ENCODE results near the gene EPG5.

Gene EPG5

GRCh38 chr18:45910405-45911023 lies 56.6 kb downstream of the EPG5 start:
- Histone ChIP-seq H3K4me3 (ENCODE audit: low read length) (no peak overlapping the region), H3K4me2 (ENCODE audit: low read length) (no peak overlapping the region), H3K4me1 (ENCODE audit: control insufficient read depth, insufficient read depth, low read length) (no peaks in the 10 kb centered on the region), H3K36me3 (ENCODE audit: insufficient read depth, low read length) (peaks cover 86% of the 10 kb centered on the region), H3K27me3 (ENCODE audit: control insufficient read depth, insufficient read depth, low read length) (no peaks in the 10 kb centered on the region), H3K9me3 (replicated peaks; ENCODE audit: low read length) (no peaks in the 10 kb centered on the region), H3K9ac (ENCODE audit: low read depth, low read length) (no peak overlapping the region)

DNA sequence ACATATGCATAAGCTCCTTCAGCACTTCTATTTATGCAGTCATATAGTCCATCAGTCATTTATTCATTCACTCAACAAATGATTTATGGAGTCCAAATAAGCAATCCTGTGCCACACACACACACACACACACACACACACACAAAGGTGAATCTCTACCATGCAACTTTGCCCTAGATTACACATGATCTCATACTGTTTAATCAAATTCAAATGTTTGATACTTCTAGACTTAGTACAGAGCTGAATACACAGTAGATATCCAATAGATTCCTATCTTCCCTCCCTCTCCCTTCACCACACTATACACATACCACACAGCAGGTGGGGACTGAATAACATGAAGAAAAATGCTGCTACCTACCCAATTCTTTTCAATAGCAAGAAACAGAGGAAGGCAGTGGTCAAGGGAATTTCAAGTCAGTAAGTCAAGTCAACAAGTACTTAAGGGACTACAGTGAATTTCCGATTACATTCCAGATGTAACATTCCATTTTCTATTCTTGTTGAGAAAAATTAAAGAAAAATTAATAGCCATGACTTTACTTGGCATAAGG lies 65.4 kb downstream of the EPG5 start:
- H3K9ac ChIP-seq (ENCODE audit: low read depth, low read length): no peak overlapping the region
- no peak overlapping the region for H3K4me2 ChIP-seq (ENCODE audit: low read length)
- no peaks in the 10 kb centered on the region for H3K9me3 ChIP-seq (replicated peaks; ENCODE audit: low read length)
- H3K36me3 ChIP-seq (ENCODE audit: insufficient read depth, low read length): peaks cover 94% of the 10 kb centered on the region
- no peaks in the 10 kb centered on the region for H3K4me1 ChIP-seq (ENCODE audit: control insufficient read depth, insufficient read depth, low read length)
- H3K4me3 ChIP-seq (ENCODE audit: low read length): no peak overlapping the region
- H3K27me3 ChIP-seq (ENCODE audit: control insufficient read depth, insufficient read depth, low read length): no peaks in the 10 kb centered on the region

GRCh38 chr18:45900623-45901022 lies 66.5 kb downstream of the EPG5 start:
- Histone ChIP-seq H3K9me3 (replicated peaks; ENCODE audit: low read length) (no peaks in the 10 kb centered on the region), H3K4me2 (ENCODE audit: low read length) (no peak overlapping the region), H3K27me3 (ENCODE audit: control insufficient read depth, insufficient read depth, low read length) (no peaks in the 10 kb centered on the region), H3K4me1 (ENCODE audit: control insufficient read depth, insufficient read depth, low read length) (no peaks in the 10 kb centered on the region), H3K36me3 (ENCODE audit: insufficient read depth, low read length) (peaks cover 93% of the 10 kb centered on the region), H3K9ac (ENCODE audit: low read depth, low read length) (no peak overlapping the region), H3K4me3 (ENCODE audit: low read length) (no peak overlapping the region)

- Histone ChIP-seq H3K4me3 (ENCODE audit: low read length) (no peak overlapping the region), H3K9me3 (replicated peaks; ENCODE audit: low read length) (no peaks in the 10 kb centered on the region), H3K9ac (ENCODE audit: low read depth, low read length) (no peak overlapping the region), H3K4me1 (ENCODE audit: control insufficient read depth, insufficient read depth, low read length) (no peaks in the 10 kb centered on the region), H3K36me3 (ENCODE audit: insufficient read depth, low read length) (peaks cover 88% of the 10 kb centered on the region), H3K4me2 (ENCODE audit: low read length) (no peak overlapping the region), H3K27me3 (ENCODE audit: control insufficient read depth, insufficient read depth, low read length) (no peaks in the 10 kb centered on the region)
Measured at GRCh38 chr18:45896991-45897390, 70.1 kb downstream of the EPG5 start.

- Histone ChIP-seq H3K4me1 (ENCODE audit: control insufficient read depth, insufficient read depth, low read length) (no peaks in the 10 kb centered on the region), H3K27me3 (ENCODE audit: control insufficient read depth, insufficient read depth, low read length) (no peaks in the 10 kb centered on the region), H3K4me3 (ENCODE audit: low read length) (no peak overlapping the region), H3K36me3 (ENCODE audit: insufficient read depth, low read length) (peaks cover 86% of the 10 kb centered on the region), H3K4me2 (ENCODE audit: low read length) (no peak overlapping the region), H3K9me3 (replicated peaks; ENCODE audit: low read length) (no peaks in the 10 kb centered on the region), H3K9ac (ENCODE audit: low read depth, low read length) (no peak overlapping the region)
Measured at GRCh38 chr18:45896452-45896851, 70.7 kb downstream of the EPG5 start.

- H3K9me3 ChIP-seq (replicated peaks; ENCODE audit: low read length): no peaks in the 10 kb centered on the region
- H3K4me3 ChIP-seq (ENCODE audit: low read length): no peak overlapping the region
- no peaks in the 10 kb centered on the region for H3K4me1 ChIP-seq (ENCODE audit: control insufficient read depth, insufficient read depth, low read length)
- no peaks in the 10 kb centered on the region for H3K27me3 ChIP-seq (ENCODE audit: control insufficient read depth, insufficient read depth, low read length)
- peaks cover 81% of the 10 kb centered on the region for H3K36me3 ChIP-seq (ENCODE audit: insufficient read depth, low read length)
- no peak overlapping the region for H3K9ac ChIP-seq (ENCODE audit: low read depth, low read length)
- H3K4me2 ChIP-seq (ENCODE audit: low read length): no peak overlapping the region
Measured at GRCh38 chr18:45895339-45895738, 71.8 kb downstream of the EPG5 start.

DNA sequence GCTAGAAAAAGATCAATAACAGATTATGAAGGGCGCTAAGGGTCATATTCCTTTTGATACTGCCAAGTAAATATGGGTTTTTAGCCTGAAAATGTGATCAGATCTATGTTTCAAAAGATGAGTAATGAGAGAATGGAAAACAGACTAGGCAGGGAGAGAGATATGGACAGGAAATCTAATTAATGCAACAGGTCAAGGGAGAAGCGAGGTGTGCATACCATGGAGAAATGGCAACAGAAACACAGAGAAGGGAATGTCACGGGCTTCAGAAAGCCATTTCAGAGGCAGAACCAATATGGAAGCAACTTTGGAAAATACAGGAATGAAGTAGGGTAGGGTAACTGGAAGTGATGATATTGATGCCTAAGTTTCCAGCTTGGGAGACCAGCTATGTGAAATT lies 72.3 kb downstream of the EPG5 start:
- no peak overlapping the region for H3K4me2 ChIP-seq (ENCODE audit: low read length)
- no peak overlapping the region for H3K9ac ChIP-seq (ENCODE audit: low read depth, low read length)
- H3K9me3 ChIP-seq (replicated peaks; ENCODE audit: low read length): no peaks in the 10 kb centered on the region
- H3K4me3 ChIP-seq (ENCODE audit: low read length): no peak overlapping the region
- H3K4me1 ChIP-seq (ENCODE audit: control insufficient read depth, insufficient read depth, low read length): no peaks in the 10 kb centered on the region
- no peaks in the 10 kb centered on the region for H3K27me3 ChIP-seq (ENCODE audit: control insufficient read depth, insufficient read depth, low read length)
- peaks cover 81% of the 10 kb centered on the region for H3K36me3 ChIP-seq (ENCODE audit: insufficient read depth, low read length)

- H3K4me3 ChIP-seq (ENCODE audit: low read length): no peak overlapping the region
- H3K36me3 ChIP-seq (ENCODE audit: insufficient read depth, low read length): peaks cover 75% of the 10 kb centered on the region
- no peak overlapping the region for H3K4me2 ChIP-seq (ENCODE audit: low read length)
- H3K9ac ChIP-seq (ENCODE audit: low read depth, low read length): no peak overlapping the region
- no peaks in the 10 kb centered on the region for H3K27me3 ChIP-seq (ENCODE audit: control insufficient read depth, insufficient read depth, low read length)
- H3K9me3 ChIP-seq (replicated peaks; ENCODE audit: low read length): no peaks in the 10 kb centered on the region
- no peaks in the 10 kb centered on the region for H3K4me1 ChIP-seq (ENCODE audit: control insufficient read depth, insufficient read depth, low read length)
Measured at GRCh38 chr18:45891806-45892205, 75.3 kb downstream of the EPG5 start.

DNA sequence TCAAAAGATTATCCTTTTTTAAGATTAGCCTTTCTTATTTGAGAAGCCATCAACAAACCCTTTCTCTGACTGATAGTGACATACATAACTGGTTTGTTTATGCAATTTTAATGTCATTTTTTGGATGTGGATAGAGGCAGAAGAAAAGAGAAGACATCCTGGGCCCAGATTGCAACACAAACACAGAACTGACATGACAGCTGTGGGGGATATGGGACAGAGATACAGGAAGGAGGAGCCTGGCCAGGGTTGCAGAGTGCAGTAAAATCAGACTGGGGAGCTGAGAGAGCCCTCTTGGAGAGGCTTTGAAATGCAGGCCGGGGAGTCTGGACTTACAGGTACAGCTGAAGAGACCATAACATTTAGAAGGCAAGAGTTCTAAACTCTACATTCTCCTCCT lies 76.5 kb downstream of the EPG5 start:
- Histone ChIP-seq H3K9ac (ENCODE audit: low read depth, low read length) (no peak overlapping the region), H3K4me2 (ENCODE audit: low read length) (no peak overlapping the region), H3K4me3 (ENCODE audit: low read length) (no peak overlapping the region), H3K36me3 (ENCODE audit: insufficient read depth, low read length) (peaks cover 77% of the 10 kb centered on the region), H3K9me3 (replicated peaks; ENCODE audit: low read length) (no peaks in the 10 kb centered on the region), H3K4me1 (ENCODE audit: control insufficient read depth, insufficient read depth, low read length) (no peaks in the 10 kb centered on the region), H3K27me3 (ENCODE audit: control insufficient read depth, insufficient read depth, low read length) (no peaks in the 10 kb centered on the region)

- H3K36me3 ChIP-seq (ENCODE audit: insufficient read depth, low read length): peaks cover 74% of the 10 kb centered on the region
- no peaks in the 10 kb centered on the region for H3K27me3 ChIP-seq (ENCODE audit: control insufficient read depth, insufficient read depth, low read length)
- no peaks in the 10 kb centered on the region for H3K9me3 ChIP-seq (replicated peaks; ENCODE audit: low read length)
- no peak overlapping the region for H3K9ac ChIP-seq (ENCODE audit: low read depth, low read length)
- no peaks in the 10 kb centered on the region for H3K4me1 ChIP-seq (ENCODE audit: control insufficient read depth, insufficient read depth, low read length)
- no peak overlapping the region for H3K4me3 ChIP-seq (ENCODE audit: low read length)
- H3K4me2 ChIP-seq (ENCODE audit: low read length): no peak overlapping the region
Measured at GRCh38 chr18:45889419-45890064, 77.6 kb downstream of the EPG5 start.

DNA sequence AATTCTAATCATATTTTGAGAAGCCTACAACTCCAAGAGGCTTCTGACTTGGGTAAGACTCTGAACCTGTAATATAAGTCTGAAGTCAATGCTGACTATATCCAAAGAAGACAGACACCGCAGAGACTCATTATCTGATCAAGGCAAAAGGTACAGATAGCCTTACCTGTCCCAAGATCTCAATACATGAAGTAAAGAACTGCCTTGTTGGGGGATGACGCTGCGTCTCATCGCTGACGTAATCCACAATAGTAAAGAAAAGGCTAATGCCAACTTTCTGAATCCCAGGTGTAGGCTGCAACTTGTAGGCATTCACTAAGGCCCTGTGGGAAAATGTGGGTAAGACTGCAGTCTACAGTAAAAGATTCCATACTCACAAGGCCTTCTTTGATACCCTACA lies 79.5 kb downstream of the EPG5 start:
- no peak overlapping the region for H3K4me3 ChIP-seq (ENCODE audit: low read length)
- H3K27me3 ChIP-seq (ENCODE audit: control insufficient read depth, insufficient read depth, low read length): no peaks in the 10 kb centered on the region
- no peaks in the 10 kb centered on the region for H3K9me3 ChIP-seq (replicated peaks; ENCODE audit: low read length)
- H3K36me3 ChIP-seq (ENCODE audit: insufficient read depth, low read length): peaks cover 73% of the 10 kb centered on the region
- H3K4me1 ChIP-seq (ENCODE audit: control insufficient read depth, insufficient read depth, low read length): no peaks in the 10 kb centered on the region
- H3K4me2 ChIP-seq (ENCODE audit: low read length): no peak overlapping the region
- H3K9ac ChIP-seq (ENCODE audit: low read depth, low read length): no peak overlapping the region

Measured in skeletal muscle satellite cell (primary cell).